Epithelial cell of prostate (primary cell): ENCODE measurements around the gene AIDA.

ENCODE experiments used
- DNase-seq: peaks from one replicate; pipeline ENCODE4 v3.0.0-alpha.2; 2011; ENCODE audit warnings: low read depth, low spot score
- H3K27ac ChIP-seq: fragments of 450-650 bp; 2 replicates; pipeline ENCODE4 v1.5.1; 2017; ENCODE audit warnings: mild to moderate bottlenecking

Gene AIDA

DNA sequence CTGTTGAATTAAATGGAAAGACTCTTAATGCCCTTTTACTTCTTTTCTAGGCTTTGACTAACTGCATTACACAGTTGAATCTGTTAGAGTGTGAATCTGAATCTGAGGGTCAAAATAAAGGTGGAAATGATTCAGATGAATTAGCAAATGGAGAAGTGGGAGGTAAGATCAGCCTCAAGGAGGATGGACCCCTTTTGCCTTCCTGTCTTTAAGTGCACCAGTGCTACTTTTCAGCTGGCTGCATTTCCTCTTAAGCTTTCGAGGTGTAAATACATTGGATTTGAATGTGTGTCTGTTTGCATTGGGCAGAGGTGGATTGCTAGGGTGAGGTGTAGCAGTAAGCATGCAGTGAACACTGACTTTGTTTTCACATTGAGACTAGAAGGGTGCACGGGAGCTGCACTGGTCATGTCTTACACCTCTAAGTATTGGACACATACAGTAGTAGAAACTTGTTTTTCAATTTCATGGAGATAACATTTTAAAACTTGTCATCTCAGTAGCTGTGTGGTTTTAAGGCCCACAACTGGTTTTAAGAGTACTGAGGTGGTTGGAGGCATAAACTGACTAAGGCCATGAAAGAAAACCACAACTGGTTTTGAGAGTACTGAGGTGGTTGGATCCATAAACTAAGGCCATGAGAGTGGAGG lies 59.0 kb downstream of the AIDA start:
- DNase-seq = no peak
- no peak overlapping the region for H3K27ac ChIP-seq

DNA sequence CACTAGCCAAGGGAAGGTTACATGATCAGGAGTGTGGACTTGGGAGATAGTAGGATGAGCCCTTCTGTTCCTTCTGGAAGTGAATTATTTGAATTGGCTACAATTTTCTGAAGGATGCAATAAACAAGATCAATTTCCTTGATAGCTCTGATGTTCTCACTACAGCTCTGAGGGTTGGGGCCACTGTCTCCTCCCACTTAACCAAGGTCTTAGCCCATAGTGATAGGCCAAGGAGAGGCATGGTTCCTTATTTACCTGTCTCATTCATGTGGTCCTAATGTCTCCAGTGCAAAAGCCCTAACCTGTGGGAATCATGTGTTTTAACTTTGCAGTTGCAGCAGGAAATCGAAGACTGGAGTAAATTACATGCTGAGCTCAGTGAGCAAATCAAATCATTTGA lies 59.6 kb downstream of the AIDA start:
- no peak overlapping the region for H3K27ac ChIP-seq
- no peak for DNase-seq

DNA sequence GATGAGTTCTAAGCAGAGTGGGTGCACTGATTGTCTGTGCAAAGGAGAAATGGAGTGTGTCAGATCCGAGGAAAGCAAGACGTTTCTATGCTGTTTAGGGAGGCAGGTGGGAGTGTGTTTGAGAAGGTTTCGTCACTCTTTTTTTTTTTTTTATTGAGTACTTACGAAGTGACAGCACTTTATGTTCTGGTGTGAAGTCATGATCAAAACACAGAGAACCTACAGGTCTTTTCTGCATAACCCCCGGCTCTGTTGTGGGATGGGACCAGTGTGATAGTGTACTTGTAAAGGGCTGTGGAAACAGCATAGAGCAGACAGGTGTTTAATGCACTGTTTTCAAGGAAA lies 67.7 kb downstream of the AIDA start:
- DNase-seq = no peak
- peak overlapping the region; percentile 87 for H3K27ac ChIP-seq

DNA sequence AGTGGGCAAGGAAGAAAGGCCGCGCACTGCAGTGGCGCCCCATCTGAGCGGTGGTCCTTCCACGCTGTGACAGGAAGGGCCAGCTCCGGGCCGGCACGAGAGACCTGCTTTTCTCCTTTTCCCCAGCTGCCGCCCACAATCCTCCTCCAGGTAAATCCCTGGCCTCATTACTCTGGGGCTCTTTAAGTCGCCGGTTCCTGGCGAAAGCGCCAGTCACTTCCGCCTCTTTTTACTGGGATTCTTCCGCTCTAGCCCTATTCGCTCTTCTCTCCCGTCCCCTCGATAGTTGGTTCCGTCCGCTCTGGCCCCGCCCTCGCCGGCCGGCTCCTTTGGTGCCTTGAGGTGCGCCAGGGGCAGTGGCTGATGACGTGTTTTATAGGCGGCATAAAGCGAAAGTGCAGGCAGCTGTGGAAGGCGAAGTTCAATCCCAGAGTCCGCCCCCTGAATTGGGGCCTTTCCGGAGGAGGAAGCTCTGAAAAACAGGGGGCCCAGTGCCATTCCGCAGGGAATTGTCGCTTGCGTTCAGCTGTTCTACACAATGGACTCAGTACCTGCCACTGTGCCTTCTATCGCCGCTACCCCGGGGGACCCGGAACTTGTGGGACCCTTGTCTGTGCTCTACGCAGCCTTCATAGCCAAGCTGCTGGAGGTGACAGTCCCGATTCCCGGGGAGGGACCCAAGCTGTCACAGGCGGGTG lies 68.2 kb downstream of the AIDA start:
- peak; percentile 91 for DNase-seq
- H3K27ac ChIP-seq = peak overlapping the region; percentile 87

DNA sequence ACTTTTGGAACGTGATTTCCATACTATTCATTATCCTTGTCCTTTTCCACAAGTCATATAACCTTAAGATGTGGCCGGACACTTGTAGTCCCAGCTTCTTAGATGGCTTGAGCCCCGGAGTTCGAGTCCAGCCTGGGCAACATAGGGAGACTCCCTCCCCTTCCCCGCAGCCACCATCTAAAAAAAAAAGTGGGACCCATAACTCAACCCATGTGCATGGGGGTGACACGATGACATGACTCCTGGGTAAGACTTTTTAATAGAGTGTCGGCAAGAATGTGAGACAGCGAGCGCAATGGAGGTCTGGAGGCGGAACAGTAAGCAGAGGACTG lies 68.7 kb downstream of the AIDA start:
- H3K27ac ChIP-seq = peak overlapping the region; percentile 87
- no peak for DNase-seq

GRCh38 chr1:222642468-222642867 lies 69.8 kb downstream of the AIDA start:
- H3K27ac ChIP-seq = no peak overlapping the region
- no peak for DNase-seq

DNA sequence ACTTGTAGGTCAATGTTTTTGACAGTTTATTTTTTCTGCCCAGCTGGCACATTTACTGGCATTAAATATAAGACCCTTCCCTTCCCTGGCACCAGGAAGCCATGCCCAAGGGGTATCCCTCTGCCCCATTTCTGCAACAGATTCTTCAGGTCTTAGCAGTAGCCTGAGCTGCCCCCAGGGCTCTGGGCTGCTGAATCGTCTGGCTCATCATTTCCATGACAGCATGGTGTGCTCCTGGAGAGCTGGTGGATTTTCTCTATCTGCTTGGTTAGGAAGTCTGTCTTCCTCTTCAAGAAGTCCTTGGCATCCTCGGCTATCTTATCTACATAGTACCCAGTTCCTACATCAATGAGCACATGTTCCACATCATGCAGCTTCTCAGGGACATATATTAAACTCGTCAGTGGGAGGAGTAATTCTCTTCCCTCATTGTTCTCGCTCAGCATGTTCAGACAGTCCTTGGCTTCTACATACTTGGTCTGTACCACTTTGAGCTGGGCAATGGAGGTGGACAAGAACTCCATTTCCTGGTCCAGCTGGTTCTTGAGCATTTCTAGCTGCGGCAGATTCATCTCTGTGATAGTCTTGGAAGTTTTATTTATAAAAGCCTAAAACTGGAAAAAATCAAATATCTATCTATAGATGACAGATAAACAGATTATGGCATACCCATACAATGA lies 70.9 kb downstream of the AIDA start:
- no peak for DNase-seq
- H3K27ac ChIP-seq = no peak overlapping the region

DNA sequence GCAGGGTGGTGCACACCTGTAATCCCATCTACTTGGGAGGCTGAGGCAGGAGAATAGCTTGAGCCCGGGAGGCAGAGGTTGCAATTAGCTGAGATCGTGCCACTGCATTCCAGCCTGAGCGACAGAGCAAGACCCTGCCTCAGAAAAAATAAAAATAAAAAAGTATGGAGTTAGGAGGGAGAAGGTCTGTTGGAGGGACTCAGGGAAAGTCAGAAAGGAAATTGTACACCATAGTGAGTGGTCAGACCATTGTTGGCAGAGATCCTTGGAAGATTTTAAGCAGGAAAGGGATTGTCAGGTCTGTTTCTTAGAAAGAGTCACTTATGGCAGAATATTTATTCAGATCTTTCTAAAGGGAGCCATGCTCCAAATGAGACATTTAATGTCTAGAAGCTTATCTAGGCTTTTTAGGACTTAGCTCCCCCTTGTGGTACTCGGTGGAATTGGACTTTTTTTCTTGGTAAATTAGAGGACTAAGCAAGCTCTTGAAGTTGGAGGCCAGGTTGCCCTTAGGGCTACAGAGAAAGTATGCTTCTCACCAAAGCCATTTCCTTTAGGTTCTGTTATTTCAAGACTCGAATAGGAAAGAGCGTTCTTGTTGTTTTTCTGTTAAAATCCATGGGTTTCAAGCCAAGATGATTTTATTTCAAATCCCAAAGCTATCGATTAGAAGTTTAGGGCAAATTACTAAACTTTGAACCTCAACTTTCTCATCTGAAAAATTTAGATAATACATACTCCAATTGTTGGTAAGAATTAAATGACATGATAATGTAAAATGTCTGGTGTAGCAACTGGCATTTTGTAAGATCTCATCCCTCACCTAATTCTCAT lies 77.9 kb downstream of the AIDA start:
- DNase-seq = peak; percentile 56
- no peak overlapping the region for H3K27ac ChIP-seq

DNA sequence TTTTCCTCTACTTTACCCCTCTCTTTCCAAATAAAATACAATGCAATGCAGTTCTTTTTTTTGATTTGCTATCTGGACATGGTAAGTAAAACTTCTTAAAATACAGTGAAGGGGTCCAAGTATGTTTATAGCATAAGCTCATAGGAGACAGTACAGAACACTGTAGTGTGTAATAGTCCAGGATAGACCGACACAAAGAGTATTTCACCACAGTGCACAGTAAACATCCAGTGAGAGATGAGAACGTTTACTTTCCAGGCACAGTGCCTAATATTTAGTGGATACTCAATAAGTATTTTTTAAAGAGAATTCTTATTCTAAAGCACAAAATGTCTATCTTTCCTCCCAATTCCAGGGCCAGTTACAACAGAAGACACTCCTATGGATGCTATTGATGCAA lies 79.5 kb downstream of the AIDA start:
- H3K27ac ChIP-seq = no peak overlapping the region
- DNase-seq = no peak

- H3K27ac ChIP-seq = no peak overlapping the region
Observed at GRCh38 chr1:222631611-222632208, 80.6 kb downstream of the AIDA start.

DNA sequence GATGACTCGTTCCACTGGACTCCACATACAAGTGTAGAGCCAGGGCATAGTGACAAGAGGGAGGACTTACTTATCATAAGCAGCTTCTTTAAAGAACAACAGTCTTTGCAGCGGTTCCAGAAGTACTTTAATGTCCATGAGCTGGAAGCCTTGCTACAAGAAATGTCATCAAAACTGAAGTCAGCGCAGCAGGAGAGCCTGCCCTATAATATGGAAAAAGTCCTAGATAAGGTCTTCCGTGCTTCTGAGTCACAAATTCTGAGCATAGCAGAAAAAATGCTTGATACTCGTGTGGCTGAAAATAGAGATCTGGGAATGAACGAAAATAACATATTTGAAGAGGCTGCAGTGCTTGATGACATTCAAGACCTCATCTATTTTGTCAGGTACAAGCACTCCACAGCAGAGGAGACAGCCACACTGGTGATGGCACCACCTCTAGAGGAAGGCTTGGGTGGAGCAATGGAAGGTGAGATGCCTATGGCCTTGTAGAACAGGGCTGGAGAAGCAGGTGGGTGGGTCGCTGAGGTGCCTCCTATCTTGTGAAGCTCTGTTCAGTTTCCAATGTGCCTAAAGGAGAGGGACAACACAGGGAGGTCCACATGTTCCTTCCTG lies 82.3 kb downstream of the AIDA start:
- DNase-seq = no peak
- no peak overlapping the region for H3K27ac ChIP-seq

More at GRCh38 chr1:222631611-222632208, 80.6 kb downstream of the AIDA start:
- DNase-seq = no peak

- no peak for DNase-seq
- no peak overlapping the region for H3K27ac ChIP-seq
Observed at GRCh38 chr1:222627232-222627631, 85.1 kb downstream of the AIDA start.

DNA sequence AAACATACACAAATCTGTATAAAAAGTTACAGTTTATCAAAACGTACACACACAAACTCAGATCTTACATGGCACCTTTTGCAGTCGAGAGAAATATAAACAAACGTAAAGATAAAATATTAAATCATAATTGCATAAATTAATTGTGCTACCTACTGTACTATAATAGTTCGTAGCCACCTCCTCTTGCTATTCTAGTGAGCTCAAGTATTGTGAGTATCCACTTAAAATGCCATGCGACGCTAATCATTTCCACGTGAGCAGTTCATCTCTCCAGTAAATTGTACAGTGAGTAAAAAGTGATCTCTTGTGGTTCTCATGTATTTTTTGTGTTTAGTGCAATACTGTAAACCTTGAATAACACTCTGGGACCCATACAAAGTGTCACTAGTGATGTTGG lies 88.1 kb downstream of the AIDA start:
- no peak overlapping the region for H3K27ac ChIP-seq
- DNase-seq = no peak

DNA sequence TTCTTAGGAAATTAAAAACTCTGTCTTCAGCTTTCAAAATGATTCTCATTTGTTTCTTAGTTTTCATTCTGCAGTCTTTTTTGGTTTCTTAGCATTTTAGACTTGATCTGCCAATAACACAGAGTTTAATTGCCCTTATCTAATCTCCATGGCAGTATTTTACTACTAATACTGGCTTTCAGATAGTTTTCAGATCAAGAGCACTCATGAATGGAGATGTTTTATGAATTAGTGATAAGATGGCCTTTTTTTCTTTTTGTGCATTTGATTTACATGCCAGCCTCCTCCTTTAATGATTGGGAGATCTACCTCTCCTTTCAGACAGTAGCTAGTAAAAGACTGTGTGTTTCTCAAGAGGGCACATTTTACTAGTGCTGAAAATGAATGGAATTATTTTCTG lies 88.8 kb downstream of the AIDA start:
- no peak overlapping the region for H3K27ac ChIP-seq
- no peak for DNase-seq

DNA sequence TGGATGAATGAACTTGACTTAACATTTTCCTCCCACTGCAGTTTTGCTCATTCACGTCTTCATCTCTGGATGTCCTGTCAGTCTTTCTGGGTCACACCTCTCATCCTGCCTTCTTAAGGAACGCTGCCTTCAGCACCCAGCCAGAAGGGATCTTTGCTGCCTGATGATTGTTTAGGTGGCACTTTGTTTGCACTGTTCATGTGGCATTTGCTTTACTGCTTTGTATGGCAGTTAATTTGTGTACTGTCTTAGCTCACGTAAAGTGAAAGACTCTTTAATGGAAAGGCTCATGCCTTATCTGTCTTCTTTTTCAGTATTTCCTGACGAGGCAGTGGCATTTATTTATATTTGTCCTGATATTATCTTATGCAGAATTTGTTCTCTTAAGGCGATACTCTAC lies 89.5 kb downstream of the AIDA start:
- no peak overlapping the region for H3K27ac ChIP-seq
- DNase-seq = no peak

DNA sequence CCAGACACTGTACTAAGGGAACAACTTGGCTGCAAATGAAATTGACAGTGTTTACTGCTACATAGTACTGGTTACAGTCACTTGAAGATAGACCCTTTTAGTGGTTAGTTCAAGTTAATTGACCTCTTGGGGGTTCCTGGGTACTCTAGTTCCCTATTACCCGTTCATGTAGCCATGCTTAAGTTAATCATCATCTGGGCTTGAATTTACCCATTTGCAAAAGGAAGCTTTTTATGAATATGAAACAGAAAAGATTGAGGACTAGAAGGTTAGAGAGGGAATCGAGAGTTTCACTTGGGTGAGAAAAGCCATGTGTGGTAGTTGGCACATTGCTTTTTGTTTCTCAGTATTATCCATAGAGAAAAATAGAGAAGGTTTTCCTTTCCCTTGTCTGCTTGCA lies 91.7 kb downstream of the AIDA start:
- no peak overlapping the region for H3K27ac ChIP-seq
- no peak for DNase-seq

GRCh38 chr1:222618880-222619596 lies 93.3 kb downstream of the AIDA start:
- H3K27ac ChIP-seq = no peak overlapping the region
- DNase-seq = no peak
